Measurements from ENCODE around the gene FUBP3.

The FUBP3 gene

GRCh38 chr9:130634801-130635200 lies 55.4 kb downstream of the FUBP3 start:
- DNase-seq: no peak

DNA sequence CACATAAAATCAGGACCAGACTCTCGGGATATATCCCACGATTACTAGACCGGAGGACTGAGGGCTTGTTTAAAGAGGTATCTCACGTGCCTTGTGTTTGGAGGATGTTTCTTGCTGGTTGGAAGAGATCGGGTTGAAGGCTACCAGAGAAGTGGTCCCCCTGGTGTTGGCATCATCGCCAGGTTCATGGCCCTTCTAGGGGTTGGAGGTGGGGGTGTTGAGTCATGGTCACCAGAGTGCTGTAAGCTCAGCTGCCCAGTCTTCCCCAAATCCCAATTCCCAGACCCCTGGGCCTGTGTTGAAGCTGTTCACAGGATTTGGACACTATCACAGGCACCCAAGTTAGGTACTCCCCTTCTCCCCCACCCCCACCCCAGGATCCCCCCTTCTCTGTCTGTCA lies 55.9 kb downstream of the FUBP3 start:
- no peak for DNase-seq

DNA sequence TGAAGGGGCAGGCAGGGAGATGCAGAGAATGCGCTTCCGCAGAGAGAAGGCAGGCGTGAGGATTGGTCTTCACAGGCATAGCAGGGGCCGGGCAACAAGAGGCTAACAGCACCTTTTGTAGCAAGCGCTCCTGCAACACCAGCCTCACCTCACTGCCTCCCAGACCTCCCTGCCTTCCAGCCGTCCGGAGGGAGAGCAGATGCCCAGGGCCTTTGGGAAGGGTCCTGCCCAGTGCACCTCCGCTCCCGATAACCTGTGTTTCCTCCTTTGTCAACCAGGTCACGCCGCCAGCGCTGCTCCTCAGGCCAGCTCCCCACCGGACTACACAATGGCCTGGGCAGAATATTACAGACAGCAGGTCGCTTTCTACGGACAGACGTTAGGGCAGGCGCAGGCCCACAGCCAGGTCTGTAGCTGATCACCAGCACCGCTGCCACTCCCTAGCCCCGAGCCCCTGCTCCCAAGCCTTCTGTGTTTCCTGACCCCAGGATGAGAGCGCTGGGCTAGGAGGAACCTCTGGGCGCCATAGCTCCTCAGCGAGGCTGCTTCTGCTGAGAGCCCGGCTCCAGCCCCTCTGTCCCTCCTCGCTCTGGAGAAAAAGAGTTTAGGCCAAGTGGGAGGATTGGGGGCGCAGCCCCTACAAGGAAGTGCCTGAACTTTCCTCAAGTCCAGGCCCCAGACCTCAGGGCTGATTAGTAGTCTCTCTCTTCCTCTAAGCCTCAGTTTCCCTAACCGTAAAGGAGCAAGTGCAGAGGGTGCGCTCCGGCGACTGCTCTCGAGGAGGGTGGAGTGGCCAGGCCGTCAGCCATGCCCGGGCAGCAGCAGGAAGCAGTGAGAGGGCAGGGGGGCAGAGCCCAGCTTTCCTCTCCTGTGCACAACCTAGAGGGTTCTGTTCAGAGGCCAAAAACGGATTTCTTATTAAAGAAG lies 56.6 kb downstream of the FUBP3 start:
- DNase-seq: no peak

GRCh38 chr9:130636648-130637020 lies 57.3 kb downstream of the FUBP3 start:
- no peak for DNase-seq

GRCh38 chr9:130638284-130639123 lies 59.1 kb downstream of the FUBP3 start:
- no peak for DNase-seq

DNA sequence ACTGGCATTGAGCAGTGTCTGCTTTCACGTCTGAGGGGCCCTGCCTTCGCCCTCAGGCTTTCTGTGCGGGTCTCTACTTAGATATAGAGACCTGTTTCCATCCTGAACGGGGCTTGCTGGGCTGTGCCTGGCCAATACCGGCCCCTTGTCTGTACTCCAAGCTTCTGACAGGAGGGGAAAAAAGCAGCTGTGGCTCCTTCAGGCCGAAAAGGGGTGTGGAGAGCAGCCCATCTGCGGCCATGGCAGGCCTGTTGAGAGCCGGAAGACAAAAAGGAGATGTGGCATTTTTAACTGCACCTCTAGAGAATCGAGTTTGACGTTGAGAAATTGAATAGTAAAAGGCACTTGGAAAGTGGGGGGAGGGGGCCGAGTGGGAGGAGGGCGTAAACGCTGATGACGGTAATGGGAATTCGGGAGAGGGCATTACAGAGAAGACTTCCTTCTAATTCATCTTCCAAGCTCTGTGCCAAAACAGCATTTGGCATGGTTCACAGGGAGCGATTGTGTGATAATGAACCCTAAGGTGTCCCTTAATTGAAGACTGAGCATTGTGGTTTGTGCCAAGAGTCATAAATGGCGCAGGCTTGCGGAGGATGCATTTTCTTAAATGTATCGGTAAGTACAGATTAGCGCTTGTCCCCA lies 59.9 kb downstream of the FUBP3 start:
- DNase-seq: no peak

DNA sequence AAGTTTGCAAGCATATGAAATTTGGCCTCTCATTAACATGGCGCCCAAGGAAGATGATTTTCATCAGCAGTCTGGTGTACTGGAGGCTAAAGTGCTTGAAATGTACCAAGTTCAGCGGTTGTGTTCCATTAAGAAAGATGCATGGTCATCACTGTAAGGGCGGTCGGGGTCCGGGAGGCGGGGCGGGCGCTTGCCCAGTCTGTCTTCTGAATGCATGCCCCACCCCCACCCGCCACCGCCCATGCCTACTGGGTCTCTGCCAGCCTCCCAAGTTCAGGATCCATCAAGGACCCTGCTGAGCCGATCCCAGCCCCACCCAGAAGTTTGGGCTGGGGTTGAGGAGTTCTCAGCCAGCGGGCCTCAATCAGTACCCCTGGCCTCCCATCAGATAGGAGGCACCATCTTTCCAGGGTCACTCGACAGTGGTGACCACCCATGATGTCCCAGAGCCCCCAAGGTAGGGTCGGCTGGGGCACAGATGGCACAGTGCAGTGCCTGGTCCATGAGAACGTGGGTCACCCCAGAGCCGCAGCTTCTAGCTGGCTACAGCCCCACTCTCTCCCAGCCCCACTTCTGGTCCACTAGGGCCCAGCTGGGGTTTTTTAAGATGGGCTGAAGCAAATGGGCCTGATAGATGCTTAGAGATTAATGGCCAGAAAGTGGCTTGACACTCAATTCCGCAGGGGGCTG lies 60.6 kb downstream of the FUBP3 start:
- no peak for DNase-seq

GRCh38 chr9:130640681-130641080 lies 61.3 kb downstream of the FUBP3 start:
- DNase-seq: no peak

DNA sequence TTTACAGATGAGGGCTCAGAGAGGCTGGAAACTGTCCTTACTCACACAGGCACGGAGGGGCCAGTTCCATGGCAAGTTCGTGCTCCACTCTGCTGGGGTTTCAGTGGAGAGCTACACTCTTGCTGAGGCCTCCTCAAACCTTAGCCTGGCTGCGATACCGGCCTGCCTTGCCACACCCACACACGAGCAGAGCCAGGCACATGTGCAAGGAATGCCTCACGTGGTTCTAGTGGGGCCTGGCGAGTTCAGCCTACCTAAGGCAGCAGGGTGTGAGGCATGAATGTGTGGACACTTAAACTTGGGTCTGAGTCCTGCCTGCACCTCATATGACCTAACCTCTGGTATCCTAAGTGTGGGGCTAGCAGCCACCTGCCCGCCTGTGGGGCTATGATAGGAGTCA lies 63.5 kb downstream of the FUBP3 start:
- DNase-seq: no peak

DNA sequence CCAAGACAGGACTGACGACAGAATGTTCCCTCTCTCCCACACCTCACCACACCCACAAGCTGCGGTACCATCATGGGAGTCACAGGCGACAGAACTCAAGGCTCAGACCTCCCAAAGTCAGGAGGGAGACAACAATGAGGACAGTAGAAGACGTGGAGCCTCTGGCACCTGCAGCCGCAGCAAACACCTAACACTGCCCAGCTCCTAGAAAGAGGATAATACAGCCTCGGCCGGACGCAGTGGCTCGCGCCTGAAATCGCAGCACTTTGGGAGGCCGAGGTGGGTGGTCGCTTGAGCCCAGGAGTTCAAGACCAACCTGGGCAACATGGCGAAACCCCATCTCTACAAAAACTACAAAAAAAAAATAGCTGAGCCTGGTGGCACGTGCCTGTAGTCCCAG lies 71.8 kb downstream of the FUBP3 start:
- no peak for DNase-seq

DNA sequence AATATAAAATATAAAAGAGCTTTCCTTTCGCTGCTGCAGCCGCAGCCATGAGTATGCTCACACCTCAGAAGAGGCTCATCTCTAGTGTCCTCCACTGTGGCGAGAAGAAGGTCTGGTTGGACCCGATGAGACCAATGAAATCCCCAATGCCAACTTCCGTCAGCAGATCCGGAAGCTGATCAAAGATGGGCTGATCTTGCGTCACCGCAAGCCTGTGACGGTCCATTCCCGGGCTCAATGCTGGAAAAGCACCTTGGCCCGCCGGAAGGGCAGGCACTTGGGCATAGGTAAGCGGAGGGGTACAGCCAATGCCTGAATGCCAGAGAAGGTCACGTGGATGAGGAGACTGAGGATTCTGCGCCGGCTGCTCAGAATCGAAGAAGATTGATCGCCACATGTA lies 72.4 kb downstream of the FUBP3 start:
- no peak for DNase-seq

- no peak for DNase-seq
These were observed 75.5 kb downstream of the FUBP3 start for GRCh38 chr9:130654879-130655278.

- no peak for DNase-seq
These were observed 79.7 kb downstream of the FUBP3 start for GRCh38 chr9:130658893-130659698.

GRCh38 chr9:130659699-130660248 lies 80.4 kb downstream of the FUBP3 start:
- DNase-seq: no peak

DNA sequence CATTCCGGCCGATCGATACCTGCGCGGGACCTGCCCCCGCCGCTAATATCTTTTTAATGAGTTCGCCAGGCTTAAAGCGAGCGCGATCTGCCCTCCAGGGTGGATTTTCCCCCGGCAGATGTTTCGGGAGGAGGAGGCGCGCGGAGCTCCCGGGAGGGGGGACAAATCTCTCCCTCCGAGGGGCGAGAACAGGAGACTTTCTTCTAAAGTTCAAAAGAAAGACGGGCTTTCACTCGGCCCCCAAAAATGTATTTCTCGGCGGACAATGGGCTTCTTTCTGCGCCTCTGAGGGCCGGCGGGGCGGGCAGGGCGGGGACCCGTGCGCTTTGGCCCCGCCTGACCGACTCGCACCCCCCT lies 80.9 kb downstream of the FUBP3 start:
- no peak for DNase-seq

- no peak for DNase-seq
These were observed 81.5 kb downstream of the FUBP3 start for GRCh38 chr9:130660683-130661450.

DNA sequence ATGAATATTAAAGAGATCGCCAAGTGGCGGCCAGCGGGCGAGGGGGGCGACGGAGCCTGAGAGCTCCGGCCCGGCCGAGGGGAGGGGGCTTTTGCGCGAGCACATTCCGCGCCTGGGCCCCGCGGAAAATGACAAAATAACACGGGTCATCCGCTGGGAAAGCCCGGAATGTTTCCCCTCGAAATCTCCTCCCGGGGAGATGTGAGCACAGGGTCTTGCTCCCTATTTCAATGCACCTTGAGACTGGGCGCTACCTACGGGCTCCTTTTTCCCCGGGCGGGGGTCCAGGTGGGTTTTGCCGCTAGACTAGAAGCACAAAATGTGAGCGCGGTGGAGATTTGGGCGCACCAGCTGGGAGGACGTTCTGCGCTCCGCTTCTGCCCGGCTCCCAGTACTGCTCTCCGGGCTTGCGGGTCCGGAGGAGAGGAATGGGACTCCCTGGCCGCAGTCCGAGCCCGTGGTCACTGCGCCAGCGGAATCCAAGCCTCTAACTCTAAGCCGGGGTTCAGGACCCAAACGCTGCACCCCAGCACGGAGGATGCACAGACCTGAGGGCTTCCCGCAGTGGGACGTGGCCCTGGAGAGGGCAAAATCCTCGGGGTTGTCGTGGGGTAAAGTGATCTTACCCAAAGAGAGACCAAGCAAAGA lies 82.2 kb downstream of the FUBP3 start:
- DNase-seq: no peak

GRCh38 chr9:130662099-130662969 lies 83.0 kb downstream of the FUBP3 start:
- no peak for DNase-seq

DNA sequence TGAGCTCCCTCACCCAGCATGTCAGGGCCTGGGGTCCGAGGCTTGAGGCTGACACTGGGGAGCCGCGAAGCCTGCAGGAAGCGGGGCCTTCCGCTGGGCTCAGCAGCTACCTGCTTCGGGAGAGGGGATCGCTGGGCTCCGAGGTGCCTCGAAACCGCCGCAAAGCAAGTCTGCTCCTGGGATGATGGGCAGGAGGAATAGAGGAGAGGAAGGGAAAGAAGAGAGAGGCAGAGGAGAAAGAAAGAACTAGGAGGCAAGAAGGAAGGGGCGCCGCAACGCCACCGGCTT lies 83.5 kb downstream of the FUBP3 start:
- DNase-seq: no peak

Data from effector CD8-positive, alpha-beta T cell (primary cell).